Kidney (tissue), 14 donors: Measurements from ENCODE around the gene ZNF143. TPM values are rescaled to one million over a fixed set of nuclear protein-coding genes. Genes with fewer than 3 reads are reported as not detected.

Source experiments
- DNase-seq, 5 donors: peaks; one replicate each; pipeline ENCODE4 v3.0.0-alpha.2; 2013 to 2020
- FAIRE-seq: peaks from 2 replicates; lab custom pipeline; 2012; peaks lifted over from hg19 to GRCh38; lab: Jason Lieb, UNC
- H3K27ac ChIP-seq, 2 donors: one replicate each; pipeline ENCODE4 v1.7.0; 2013; ENCODE audit warnings: low read depth in 2 of 2, low read length in 2 of 2, inconsistent platforms in 1 of 2
- H3K27me3 ChIP-seq: one replicate; pipeline ENCODE4 v1.7.1; 2013; ENCODE audit warnings: low read length, inconsistent platforms; ENCODE audit not compliant: control insufficient read depth, insufficient read depth
- H3K36me3 ChIP-seq, 3 donors: one replicate each; pipeline versions ENCODE4 v1.7.0 to v1.7.1; 2013; ENCODE audit warnings: low read length in 3 of 3, control low read depth in 1 of 3, inconsistent platforms in 1 of 3; ENCODE audit not compliant: insufficient read depth in 3 of 3, control insufficient read depth in 2 of 3
- H3K4me1 ChIP-seq, 3 donors: one replicate each; pipeline versions ENCODE4 v1.7.0 to v1.7.1; 2013; ENCODE audit warnings: low read length in 3 of 3, inconsistent platforms in 1 of 3, low read depth in 1 of 3; ENCODE audit not compliant: control insufficient read depth in 2 of 3, insufficient read depth in 2 of 3
- H3K4me3 ChIP-seq, 3 donors: one replicate each; pipeline versions ENCODE4 v1.7.0 to v1.8.1; 2013; ENCODE audit warnings: low read length in 3 of 3, control low read depth in 1 of 3, inconsistent platforms in 1 of 3
- H3K9ac ChIP-seq, 3 donors: one replicate each; pipeline versions ENCODE4 v1.7.0 to v1.7.1; 2013; ENCODE audit warnings: low read length in 3 of 3, control low read depth in 1 of 3, inconsistent platforms in 1 of 3
- H3K9me3 ChIP-seq, 3 donors: one replicate each; pipeline versions ENCODE4 v1.7.0 to v1.7.1; 2013; ENCODE audit warnings: low read length in 3 of 3, control low read depth in 1 of 3, inconsistent platforms in 1 of 3; ENCODE audit not compliant: control insufficient read depth in 2 of 3, insufficient read depth in 1 of 3
- intact Hi-C: fragments of 100-400 bp; cut with DNase I; formaldehyde crosslinking; loops from one replicate; pipeline ENCODE4 v1.11.1; 2022
- polyA plus RNA-seq: library from polyadenylated mRNA; stranded (reverse); fragments of 350-450 nt; fragmentation: Illumina TruSeq; extraction: RNeasy Lipid Tissue Mini Kit (QIAGEN cat#74804); gene quantifications from one replicate; pipeline ENCODE4 v1.2.3, GENCODE V29; 2014; ENCODE audit warnings: low read depth, low replicate concordance; ENCODE audit not compliant: insufficient read depth
- total RNA-seq: library from RNA; stranded (reverse); fragmentation: NEBNext Ultra II Directional; extraction: Animal tissue kit (Norgen Biotek cat#: 25700); gene quantifications from one replicate; pipeline ENCODE4 v1.2.1, GENCODE V29; 2021
- TF ChIP-seq, protein P1 (sequence below): IDR thresholded peaks from 3 replicates; pipeline ENCODE4 v1.5.1; 2012; ENCODE audit warnings: mild to moderate bottlenecking, moderate library complexity, borderline replicate concordance; ENCODE audit not compliant: insufficient read depth; ENCODE audit errors: extremely low read depth
- donor health status: control.
- donor health status: control.
- donor health status: control.
- donor health status: control.
- donor health status: control.
- donor health status: DM: yes; HTN: yes; CAD: no.
- donor health status: Normal renal cell carcinoma (clear cell type).

The ZNF143 gene
- total and polyA plus RNA-seq, 2 donors from 2014 or later: 8.6 to 30.3 TPM

DNA sequence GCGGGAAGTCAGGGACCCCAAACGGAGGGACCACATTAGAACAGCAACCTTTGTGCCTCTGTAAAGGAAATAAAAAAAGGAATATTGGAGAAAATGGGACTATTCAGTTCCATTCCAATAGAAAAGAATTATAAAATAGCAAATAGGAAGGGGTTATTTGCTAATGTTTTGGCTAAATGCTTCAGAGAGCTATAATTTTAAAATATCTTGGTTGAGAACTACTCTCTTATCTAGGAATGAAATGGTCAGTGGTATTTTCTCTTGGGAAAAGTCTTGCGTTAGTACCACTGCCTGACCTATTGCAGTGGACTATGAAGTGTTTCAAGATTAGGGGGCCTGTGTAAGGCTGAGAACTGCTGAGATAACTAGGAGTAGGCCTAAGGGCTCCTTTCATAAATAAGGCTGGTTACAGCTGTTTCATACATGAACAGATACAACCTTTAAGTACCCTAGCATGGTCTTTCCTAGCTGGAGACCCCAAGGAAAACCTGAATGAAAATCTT, 105.8 kb downstream of the ZNF143 start:
- Histone ChIP-seq H3K36me3 (no peaks in the 10 kb centered on the region), H3K27me3 (no peaks in the 10 kb centered on the region), H3K9ac (peak overlapping the region in 1 of 3 donors; percentile 57), H3K4me3 (no peak overlapping the region), H3K27ac (peak overlapping the region; percentile 65 to 81), H3K9me3 (no peaks in the 10 kb centered on the region), H3K4me1 (peaks cover 7 to 29% (median 14%) of the 10 kb centered on the region in 3 donors)
- intact Hi-C loops: no loop called here
- FAIRE-seq: no peak
- DNase-seq: peak in 1 of 5 donors; percentile 42
- TF ChIP-seq, protein P1, sequence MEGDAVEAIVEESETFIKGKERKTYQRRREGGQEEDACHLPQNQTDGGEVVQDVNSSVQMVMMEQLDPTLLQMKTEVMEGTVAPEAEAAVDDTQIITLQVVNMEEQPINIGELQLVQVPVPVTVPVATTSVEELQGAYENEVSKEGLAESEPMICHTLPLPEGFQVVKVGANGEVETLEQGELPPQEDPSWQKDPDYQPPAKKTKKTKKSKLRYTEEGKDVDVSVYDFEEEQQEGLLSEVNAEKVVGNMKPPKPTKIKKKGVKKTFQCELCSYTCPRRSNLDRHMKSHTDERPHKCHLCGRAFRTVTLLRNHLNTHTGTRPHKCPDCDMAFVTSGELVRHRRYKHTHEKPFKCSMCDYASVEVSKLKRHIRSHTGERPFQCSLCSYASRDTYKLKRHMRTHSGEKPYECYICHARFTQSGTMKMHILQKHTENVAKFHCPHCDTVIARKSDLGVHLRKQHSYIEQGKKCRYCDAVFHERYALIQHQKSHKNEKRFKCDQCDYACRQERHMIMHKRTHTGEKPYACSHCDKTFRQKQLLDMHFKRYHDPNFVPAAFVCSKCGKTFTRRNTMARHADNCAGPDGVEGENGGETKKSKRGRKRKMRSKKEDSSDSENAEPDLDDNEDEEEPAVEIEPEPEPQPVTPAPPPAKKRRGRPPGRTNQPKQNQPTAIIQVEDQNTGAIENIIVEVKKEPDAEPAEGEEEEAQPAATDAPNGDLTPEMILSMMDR: no peak

DNA sequence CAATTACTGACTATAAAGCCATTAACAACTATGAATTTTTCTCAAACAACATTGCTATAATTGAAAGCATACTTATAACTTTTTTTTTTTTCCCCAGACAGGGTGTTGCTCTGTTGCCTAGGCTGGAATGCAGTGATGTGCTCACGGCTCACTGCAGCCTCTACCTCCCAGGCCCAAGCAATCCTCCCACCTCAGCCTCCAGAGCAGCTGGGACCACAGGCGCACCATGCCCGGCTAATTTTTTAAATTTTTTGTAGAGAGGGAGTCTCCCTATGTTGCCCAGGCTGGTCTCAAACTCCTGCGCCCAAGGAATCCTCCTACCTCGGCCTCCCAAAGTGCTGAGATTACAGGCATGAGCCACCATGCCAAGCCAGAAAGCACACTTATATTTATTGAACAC, 106.6 kb downstream of the ZNF143 start:
- Histone ChIP-seq H3K27me3 (no peaks in the 10 kb centered on the region), H3K9me3 (no peaks in the 10 kb centered on the region), H3K36me3 (no peaks in the 10 kb centered on the region), H3K4me1 (peaks cover 7 to 29% (median 14%) of the 10 kb centered on the region in 3 donors), H3K4me3 (no peak overlapping the region), H3K9ac (no peak overlapping the region), H3K27ac (peak overlapping the region; percentile 14 to 83)
- intact Hi-C loops: no loop called here
- FAIRE-seq (no peak), DNase-seq (no peak)
- TF ChIP-seq, protein P1: no peak

DNA sequence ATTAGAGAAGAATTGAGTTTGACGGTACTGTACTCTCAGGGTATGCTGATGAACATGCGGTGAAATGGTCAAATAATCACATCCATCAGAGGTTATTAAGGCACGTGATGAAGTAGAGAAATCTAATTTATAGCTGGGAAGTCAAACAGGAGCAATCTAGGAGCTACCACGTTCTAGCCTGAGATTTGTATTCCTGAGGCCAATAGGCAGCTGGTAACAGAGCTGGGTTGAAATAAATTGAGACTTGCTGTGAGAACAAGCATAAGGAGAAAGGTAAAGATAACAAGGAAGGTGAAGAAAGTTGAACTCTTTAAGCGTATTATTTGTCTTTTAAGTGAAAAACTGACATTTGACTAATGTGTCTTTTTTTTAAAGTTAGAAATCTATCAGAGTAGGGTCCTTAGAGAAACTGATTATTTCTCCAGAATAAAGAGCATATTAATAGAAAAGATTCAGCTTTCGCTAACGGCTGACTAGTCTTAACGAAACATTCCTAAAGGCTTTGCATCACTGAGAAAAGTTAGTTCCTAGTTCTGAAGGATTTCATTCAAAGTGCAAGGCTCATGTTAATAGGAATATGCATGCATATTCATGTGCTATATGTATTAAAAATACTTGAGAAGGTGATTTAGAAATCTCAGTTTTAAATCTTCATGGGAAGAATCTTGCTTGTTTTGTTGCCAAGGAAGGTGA, 107.5 kb downstream of the ZNF143 start:
- peaks cover 9 to 29% (median 14%) of the 10 kb centered on the region in 3 donors for H3K4me1 ChIP-seq
- FAIRE-seq: no peak

More for the DNA sequence above, 107.5 kb downstream of the ZNF143 start:
- TF ChIP-seq, protein P1: no peak
- H3K9me3 ChIP-seq: no peaks in the 10 kb centered on the region
- H3K36me3 ChIP-seq: no peaks in the 10 kb centered on the region
- intact Hi-C loops: no loop called here
- H3K27me3 ChIP-seq: no peaks in the 10 kb centered on the region
- DNase-seq: peak in 1 of 5 donors; percentile 71
- peak overlapping the region in 1 of 3 donors; percentile 20 for H3K9ac ChIP-seq
- peak overlapping the region in 2 of 3 donors; percentile 35 to 43 for H3K4me3 ChIP-seq
- H3K27ac ChIP-seq: peak overlapping the region; percentile 83
